Lower lobe of right lung (tissue), 2 donors: ENCODE data around the gene RAD17. TPM values are rescaled to one million over a fixed set of nuclear protein-coding genes. Genes with fewer than 3 reads are reported as not detected.
A peak's percentile ranks its signal among the peaks of the same experiment; 100 is the strongest.
"Not testable (repeated sequence)": the region's sequence is repeated elsewhere in the genome, so short reads cannot be mapped to it uniquely, and the experiment has no call there.

Source experiments
- ATAC-seq, 2 donors: fragments of 200-7000 bp; cut with Tn5 transposase; one replicate each; pipeline ENCODE4 v1.9.1; 2020 to 2022; ENCODE audit warnings: mild to moderate bottlenecking in 2 of 2, moderate library complexity in 2 of 2
- DNase-seq: peaks from one replicate; pipeline ENCODE4 v3.0.0-alpha.2; 2020
- H3K27ac ChIP-seq: fragments of 200-600 bp; one replicate; pipeline ENCODE4 v1.8.0; 2022
- H3K27me3 ChIP-seq: fragments of 200-600 bp; one replicate; pipeline ENCODE4 v1.8.0; 2022; ENCODE audit warnings: low read depth
- H3K36me3 ChIP-seq: fragments of 200-600 bp; one replicate; pipeline ENCODE4 v1.8.0; 2022; ENCODE audit warnings: mild to moderate bottlenecking
- H3K4me1 ChIP-seq: fragments of 200-600 bp; one replicate; pipeline ENCODE4 v1.8.0; 2022
- H3K4me3 ChIP-seq: fragments of 200-600 bp; one replicate; pipeline ENCODE4 v1.8.0; 2022; ENCODE audit warnings: mild to moderate bottlenecking
- H3K9me3 ChIP-seq: fragments of 200-600 bp; one replicate; pipeline ENCODE4 v1.8.0; 2022
- CTCF ChIP-seq: fragments of 200-600 bp; IDR thresholded peaks from one replicate; pipeline ENCODE4 v1.8.0; 2022; ENCODE audit warnings: antibody characterized with exemption, mild to moderate bottlenecking
- intact Hi-C: fragments of 100-400 bp; cut with DNase I; formaldehyde crosslinking; loops from one replicate; pipeline ENCODE4 v1.11.0; 2022
- total RNA-seq: library from RNA; stranded (reverse); fragmentation: NEBNext Ultra II Directional; extraction: Animal tissue kit (Norgen Biotek cat#: 25700); gene quantifications from one replicate; pipeline ENCODE4 v1.2.1, GENCODE V29; 2021
- donor health status: DM: no; HTN: yes; CAD: no; lungs with severe emphysema.

RAD17 gene
- total RNA-seq, 1 donor from 2014 or later = 19.5 TPM

GRCh38 chr5:69418554-69418953 lies 48.9 kb downstream of the RAD17 start:
- no peak for TF ChIP-seq CTCF
- H3K4me1 ChIP-seq = peaks cover 9% of the 10 kb centered on the region
- H3K27me3 ChIP-seq = no peaks in the 10 kb centered on the region
- no peak for DNase-seq
- peaks cover 7% of the 10 kb centered on the region for H3K36me3 ChIP-seq
- no peaks in the 10 kb centered on the region for H3K9me3 ChIP-seq
- no peak for ATAC-seq
- no peak overlapping the region for H3K4me3 ChIP-seq
- intact Hi-C loops = no loop called here
- H3K27ac ChIP-seq = no peak overlapping the region

- no peaks in the 10 kb centered on the region for H3K4me1 ChIP-seq
- TF ChIP-seq CTCF = no peak
- peaks cover 35% of the 10 kb centered on the region for H3K36me3 ChIP-seq
- no peak for ATAC-seq
- H3K27me3 ChIP-seq = no peaks in the 10 kb centered on the region
- intact Hi-C loops = no loop called here
- no peak for DNase-seq
- no peak overlapping the region for H3K27ac ChIP-seq
- no peaks in the 10 kb centered on the region for H3K9me3 ChIP-seq
- no peak overlapping the region for H3K4me3 ChIP-seq
Observed at GRCh38 chr5:69431424-69432303, 62.0 kb downstream of the RAD17 start.

- TF ChIP-seq CTCF = no peak
- Histone ChIP-seq H3K36me3 (peaks cover 35% of the 10 kb centered on the region), H3K27ac (no peak overlapping the region), H3K4me3 (no peak overlapping the region), H3K9me3 (no peaks in the 10 kb centered on the region), H3K27me3 (no peaks in the 10 kb centered on the region), H3K4me1 (no peaks in the 10 kb centered on the region)
- DNase-seq (no peak), ATAC-seq (no peak)
- intact Hi-C loops = no loop called here
Observed at GRCh38 chr5:69432412-69433206, 63.0 kb downstream of the RAD17 start.

- H3K27me3 ChIP-seq, H3K4me1 ChIP-seq, intact Hi-C loops, ATAC-seq, H3K27ac ChIP-seq, H3K4me3 ChIP-seq, DNase-seq, H3K9me3 ChIP-seq: not testable (repeated sequence)
- H3K36me3 ChIP-seq = peaks cover 41% of the 10 kb centered on the region
Observed at GRCh38 chr5:69435276-69435884, 65.8 kb downstream of the RAD17 start.

- H3K9me3 ChIP-seq = no peaks in the 10 kb centered on the region
- TF ChIP-seq CTCF = no peak
- H3K36me3 ChIP-seq = peaks cover 19% of the 10 kb centered on the region
- no peak for DNase-seq
- peak; percentile 83 to 91 for ATAC-seq
- H3K27me3 ChIP-seq = no peaks in the 10 kb centered on the region
- peak overlapping the region; percentile 53 for H3K27ac ChIP-seq
- intact Hi-C loops = no loop called here
- peaks cover 6% of the 10 kb centered on the region for H3K4me1 ChIP-seq
- H3K4me3 ChIP-seq = no peak overlapping the region
Observed at GRCh38 chr5:69444127-69444754, 74.6 kb downstream of the RAD17 start.
